Epithelial cell of prostate (primary cell): ENCODE measurements around the gene SCUBE2.

Experiments used
- DNase-seq: peaks from one replicate; pipeline ENCODE4 v3.0.0-alpha.2; 2011; ENCODE audit warnings: low read depth, low spot score
- H3K27ac ChIP-seq: fragments of 450-650 bp; 2 replicates; pipeline ENCODE4 v1.5.1; 2017; ENCODE audit warnings: mild to moderate bottlenecking

SCUBE2 gene

DNA sequence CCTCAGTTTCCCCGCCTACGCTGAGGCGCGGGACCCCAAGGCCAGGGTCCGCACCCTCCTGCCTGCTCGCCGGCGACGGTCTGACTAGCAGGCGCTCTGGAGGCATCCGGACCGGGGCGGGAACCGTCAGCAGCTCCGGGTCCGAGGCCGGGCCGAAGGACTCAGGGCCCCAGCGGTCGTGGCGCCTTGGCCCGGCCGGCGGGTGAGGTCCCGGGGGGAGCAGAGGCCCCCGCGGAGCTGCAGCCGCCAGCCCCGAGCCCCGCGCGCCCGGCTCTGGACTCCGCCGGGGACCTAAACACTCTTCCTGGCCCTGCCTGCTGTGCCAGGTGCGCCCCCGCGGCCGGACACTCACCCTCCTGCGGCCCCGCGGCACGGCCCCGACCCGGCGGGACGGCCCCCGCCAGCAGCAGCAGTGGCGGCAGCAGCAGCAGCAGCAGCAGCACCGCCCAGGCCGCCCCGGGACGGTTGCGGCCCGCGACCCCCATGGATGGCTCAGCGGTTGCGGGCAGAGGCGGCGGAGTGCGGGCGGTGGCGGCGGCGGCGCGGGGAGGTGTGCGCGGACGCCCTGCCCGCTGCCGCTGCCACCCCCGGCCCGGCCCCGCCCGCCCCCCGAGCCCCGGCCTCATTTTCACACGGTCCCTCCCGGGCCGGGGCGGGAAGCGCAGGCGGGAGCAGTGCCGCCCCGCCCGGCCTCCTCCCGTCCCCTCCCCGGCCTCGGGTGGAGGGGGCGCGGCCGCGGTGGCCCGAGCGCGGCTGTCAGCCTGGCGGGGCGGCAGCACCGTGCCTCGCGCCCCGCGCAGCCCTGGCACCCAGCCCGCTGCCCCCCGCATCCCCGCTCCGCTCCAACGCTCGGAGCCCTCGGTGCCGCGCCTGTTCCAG lies at the start of gene SCUBE2:
Gene SCUBE2 (minus strand): TSS at position 556 of the 879 bp plus-strand sequence. CDS start 71 bp downstream, at position 485.
- no peak within 1 kb of the TSS for H3K27ac ChIP-seq
- no peak for DNase-seq

DNA sequence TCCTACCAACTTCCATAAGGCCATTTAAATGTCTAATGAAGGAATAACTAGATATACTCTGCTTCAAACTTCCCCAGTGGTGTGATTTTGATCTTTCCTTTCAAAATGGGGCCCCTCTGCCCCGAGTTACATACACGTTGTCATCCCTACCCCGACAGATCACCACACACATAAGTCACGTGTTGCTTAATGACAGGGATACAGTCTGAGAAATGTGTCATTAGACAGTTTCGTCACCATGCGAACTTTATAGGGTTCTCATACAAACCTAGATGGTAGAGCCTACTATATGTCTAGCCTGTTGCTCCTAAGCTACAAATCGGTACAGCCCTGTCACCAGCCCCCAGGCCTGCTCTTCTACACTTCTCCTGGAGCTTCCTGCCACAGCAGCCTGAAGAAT lies 49.8 kb upstream of the SCUBE2 start:
- no peak for DNase-seq
- no peak overlapping the region for H3K27ac ChIP-seq

DNA sequence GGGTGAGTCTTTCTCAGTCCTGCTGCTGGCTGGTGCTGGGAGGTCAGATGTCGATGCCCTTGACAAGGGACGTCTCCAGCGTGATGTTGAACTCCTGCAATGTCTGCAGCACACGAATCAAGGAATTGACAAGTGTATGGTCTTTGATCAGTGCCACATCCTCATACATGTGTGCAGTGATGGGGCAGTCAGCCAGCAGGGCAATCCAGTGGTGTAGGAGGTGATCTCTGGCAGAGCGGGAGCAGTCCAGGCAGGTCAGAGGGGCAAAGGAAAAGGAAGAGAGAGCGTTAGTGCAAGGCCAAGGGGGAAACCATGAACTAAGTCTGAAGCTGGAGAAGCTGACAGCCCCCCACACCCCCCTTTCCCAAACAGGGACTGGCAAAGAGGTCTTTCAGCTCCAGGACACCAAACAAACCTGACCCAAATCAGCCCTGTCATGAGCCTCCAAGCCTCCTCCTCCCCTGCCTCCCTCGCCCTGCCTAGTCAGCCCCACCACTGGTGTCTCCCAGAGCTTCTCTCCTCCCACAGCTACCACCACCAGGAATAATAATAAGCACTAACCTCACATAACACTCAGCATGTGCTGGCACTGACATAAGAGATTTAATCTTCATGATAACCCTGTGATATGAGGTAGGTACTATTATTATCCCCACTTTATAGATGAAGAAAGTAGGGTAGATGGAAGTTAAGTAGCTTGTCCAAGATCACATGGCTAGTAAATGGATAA lies 48.4 kb upstream of the SCUBE2 start:
- no peak overlapping the region for H3K27ac ChIP-seq
- DNase-seq = no peak

DNA sequence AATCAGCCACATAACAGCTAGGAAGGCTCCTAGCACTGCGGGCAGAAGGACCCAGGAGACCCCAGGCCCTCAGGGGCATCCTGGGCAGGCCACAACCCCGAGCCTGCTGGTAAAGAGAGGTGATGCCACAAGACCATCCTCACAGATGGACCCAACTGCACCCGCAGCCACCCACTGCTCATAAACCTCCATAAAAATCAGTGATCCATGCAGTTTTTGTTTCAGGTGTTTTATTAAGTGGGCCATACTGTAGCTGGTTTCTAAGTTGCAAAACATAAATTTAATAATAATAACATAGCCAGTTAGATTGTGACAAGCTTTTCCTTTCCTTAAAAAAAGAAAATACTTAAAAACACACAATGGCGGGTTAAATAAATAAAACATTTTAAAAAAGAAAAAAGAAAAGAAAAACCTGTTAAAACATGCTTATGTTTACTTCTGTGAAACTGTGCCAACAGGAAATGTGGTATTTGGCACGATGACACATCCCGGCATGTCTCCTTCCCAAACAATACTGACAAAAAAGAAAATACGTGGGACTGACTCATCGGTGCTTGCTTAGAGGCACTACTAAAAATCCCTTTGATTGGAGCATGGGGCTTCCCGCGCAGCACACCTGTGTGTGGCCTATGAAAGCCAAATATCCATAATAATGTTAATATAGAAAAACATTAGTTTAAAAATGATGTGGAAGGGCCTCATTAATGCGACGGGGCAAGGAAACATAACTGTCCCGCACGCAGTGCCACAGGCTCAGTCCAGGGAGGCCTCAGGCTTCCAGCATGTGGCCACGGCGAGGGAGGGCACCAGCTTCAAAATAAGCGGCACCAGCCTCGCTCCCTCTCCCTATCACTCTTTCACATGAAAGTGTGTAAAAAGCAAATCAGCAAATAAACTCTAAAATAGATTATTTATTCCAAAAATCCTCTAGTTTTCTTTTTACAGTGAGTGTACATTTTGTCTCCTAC lies 47.5 kb upstream of the SCUBE2 start:
- DNase-seq = peak; percentile 92
- peak overlapping the region; percentile 34 for H3K27ac ChIP-seq

DNA sequence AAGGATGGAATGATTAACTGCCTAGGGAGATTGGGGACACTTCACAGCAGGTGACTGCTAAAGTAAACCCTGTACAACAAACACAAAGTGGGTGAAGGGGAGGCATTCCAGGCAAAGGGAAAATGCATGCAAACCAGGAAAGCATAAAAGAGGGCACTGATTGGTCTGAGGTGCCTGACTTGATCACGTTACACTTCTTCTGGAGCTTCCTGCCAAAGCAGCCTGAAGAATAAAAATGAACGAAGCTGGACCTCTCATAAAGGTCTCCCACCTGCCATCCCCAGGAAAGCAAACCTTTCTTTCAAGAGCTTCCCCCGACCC lies 46.7 kb upstream of the SCUBE2 start:
- no peak for DNase-seq
- peak overlapping the region; percentile 34 for H3K27ac ChIP-seq

DNA sequence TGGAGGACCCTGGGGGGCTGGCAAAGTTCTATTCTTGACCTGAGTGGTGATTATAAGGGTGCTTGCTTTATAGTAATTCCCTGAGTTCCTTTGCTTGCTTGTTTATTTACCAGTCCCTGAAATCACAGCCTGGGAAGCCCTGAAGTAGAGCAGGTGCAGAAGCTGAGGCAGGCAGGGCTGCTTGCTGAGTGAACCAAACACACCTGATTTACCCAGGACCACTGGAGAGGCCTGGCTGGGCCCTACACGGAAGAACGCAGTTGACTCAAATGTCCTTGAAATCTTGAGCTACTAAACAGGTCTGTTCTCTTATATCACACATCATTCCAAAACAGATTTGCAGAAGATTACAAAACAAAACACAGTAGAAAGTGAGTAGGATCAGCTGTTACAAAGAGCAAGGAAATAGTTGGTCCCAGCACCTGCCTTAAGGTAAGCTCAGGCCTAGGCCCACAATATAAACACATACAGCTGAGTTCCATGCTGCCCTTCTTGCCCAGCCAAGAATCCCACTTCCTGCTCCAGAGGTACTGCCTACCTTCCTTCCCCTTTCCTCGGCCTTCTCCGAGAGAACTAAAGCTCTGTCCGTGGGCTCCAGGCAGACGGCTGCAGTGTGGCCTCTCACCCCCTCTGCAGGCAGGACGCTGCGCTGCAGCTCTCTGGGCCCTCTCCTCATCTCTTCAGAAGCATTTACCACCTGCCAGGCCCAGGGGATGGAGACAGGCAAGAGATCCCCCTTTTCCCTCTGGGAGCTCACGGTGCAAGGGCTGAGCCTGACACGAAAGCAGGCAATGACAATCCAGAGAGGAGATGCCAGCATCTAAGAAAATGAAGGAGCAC lies 46.1 kb upstream of the SCUBE2 start:
- no peak overlapping the region for H3K27ac ChIP-seq
- DNase-seq = no peak

DNA sequence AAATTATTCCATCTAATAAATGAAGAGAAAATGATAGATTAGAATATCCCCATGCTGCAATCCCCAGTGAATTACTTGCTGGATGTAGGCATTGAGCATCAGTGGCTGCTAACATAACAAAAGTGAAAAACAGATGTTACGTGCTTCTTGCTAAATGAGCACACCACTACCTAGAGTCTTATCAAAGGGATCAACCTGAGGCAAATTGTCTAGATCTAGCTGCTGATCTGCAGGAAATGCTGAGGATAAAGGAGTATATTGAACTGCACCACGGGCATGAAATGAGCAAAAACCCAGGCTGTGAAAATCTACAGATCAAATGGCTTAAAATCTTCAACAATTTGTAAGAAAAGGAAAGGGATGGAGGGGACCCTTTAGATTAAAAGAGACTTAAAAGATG lies 45.3 kb upstream of the SCUBE2 start:
- no peak overlapping the region for H3K27ac ChIP-seq
- DNase-seq = no peak

DNA sequence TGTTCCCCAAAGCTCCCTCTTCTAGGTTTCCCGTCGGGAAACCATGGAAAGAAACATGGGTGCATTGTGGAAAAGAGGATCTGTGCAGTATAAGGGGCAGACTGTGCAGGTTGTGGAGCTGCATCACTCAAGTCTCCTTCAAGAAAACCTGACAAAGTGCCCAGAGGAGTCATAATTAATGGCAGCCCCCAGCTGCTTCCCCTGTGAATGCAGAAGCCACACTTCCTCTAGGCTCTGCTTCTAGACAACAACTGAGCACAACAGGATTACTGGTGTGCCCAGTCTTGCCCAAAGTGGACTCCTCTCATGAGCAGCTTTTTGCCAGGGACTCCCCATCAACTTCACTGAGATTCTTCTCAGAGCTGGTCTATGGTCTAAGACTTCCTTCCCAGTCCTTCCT lies 42.6 kb upstream of the SCUBE2 start:
- no peak for DNase-seq
- H3K27ac ChIP-seq = no peak overlapping the region

DNA sequence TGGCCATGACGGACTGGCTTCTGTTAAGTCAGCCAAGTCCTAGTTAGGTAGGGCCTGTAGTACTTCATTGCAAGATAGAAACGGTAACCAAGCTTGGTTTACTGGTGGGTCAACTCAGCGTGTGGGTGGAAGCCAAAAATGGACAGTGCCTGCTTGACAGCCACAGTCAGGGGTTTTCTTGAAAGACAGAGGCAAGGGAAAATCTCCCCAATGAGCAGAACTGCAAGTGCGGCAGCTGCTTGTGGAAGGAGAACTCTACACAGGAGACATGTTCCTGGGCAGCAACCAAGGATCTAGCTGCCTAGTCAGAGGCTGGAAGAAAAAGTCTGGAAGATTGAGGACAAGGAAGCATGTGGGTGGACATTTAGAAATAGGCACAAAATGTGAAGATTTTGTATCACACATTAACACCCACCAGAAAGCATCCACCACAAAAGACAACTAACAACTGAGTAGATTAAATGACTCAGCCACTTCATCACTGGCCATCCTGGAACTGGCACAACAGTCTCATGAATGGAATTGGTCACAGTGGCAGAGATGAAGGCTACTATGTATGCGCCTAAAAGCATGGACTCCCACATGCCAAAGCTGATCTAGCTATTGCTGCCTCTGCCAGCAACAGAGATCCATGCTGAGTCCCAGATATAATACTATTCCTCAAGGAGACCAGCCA lies 40.9 kb upstream of the SCUBE2 start:
- no peak for DNase-seq
- no peak overlapping the region for H3K27ac ChIP-seq

DNA sequence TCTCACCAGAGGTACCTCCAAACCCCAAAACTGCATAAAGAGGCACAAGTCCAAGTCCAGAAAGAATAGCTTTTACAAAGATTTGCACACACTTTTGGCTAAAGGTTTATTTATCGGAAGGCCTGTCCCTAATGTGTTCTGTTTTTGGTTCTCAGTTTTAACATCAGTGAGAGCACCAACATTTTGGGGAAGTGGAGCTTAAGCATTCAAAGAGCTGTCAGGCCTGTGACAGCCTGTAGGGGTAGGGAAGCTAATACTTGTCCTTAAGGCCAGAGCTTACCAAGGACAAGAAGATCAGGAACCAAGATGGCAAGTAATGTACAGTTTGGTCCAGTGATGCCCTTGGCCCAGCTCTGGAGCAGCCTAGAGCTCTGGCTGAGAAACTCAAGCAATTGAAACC lies 38.9 kb upstream of the SCUBE2 start:
- H3K27ac ChIP-seq = no peak overlapping the region
- no peak for DNase-seq

DNA sequence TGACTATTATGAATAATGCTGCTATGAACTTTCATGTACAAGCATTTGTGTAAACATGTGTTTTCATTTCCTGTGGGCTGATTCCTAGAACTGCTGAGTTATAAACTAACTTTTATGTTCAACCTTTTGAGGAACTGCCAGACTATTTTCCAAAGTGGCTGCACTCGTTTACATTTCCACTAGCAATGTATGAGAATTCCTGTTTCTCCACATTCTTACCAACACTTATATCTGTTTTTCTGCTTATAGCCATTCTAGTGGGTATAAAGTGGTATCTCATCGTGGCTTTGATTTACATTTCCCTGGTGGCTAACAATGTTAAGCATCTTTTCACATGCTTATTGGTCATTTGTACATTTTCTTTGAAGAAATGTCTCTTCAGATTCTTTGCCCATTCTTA lies 35.2 kb upstream of the SCUBE2 start:
- DNase-seq = no peak

DNA sequence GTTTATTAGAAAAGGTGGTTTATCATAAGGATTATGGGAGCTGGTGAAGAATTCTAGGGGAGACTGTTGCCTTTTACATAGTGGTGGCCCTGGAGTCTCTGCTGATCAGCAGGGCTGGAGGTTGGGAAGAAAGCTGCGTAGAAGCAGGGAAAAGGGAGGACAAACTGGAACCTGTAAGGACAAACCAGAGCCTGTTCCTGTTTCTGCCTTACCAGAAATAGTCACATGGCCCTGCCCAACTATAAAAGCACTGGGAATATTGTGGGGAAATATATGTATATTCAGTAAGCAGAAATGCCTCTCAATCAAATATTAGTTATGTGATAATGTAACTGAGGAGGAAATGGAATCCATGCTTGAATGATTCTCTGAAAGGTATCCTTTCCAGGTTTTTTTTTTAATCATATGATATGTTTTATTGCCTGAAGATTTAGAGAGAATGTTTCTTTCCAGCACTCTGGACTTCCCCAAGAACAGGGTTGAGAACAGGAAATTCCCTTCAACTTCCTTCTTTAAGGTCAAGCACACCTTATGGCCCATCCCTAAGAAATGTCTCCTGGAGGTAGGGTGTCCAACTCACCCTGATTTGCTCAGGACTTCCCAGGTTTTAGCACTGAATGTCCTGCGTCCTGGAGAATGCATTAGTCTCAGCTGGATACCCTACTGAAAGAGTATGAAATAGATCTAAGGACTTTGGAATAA lies 33.9 kb upstream of the SCUBE2 start:
- no peak overlapping the region for H3K27ac ChIP-seq
- no peak for DNase-seq

More for the DNA sequence above, 35.2 kb upstream of the SCUBE2 start:
- no peak overlapping the region for H3K27ac ChIP-seq

DNA sequence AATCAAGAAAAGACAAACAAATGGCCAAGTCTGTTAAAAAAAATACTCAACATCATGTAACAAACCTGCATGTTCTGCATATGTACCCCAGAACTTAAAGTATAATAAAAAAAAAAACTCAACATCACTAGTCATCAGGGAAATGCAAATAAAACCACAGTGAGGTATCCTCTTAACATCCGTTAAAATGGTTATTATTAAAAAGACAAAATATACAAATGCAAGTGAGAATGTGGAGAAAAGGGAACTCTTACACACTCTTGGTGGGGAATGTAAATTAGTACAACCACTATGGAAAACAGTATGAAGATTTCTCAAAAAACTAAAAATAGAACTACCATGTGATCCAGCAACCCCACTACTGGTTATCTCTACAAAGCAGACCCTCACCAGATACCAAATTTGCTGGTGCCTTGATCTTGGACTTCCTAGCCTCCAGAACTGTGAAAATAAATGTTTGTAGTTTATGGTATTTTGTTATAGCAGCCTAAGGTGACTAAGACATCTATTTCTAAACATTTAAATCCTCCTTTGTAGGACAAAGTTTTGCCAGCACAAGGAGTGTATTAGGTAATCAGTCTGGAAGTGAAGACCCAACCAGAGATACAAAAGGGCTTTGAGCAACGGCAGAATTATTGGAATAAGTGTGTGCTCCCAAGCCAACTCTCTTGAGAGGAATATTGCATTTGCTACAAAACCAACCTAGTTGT lies 32.4 kb upstream of the SCUBE2 start:
- no peak overlapping the region for H3K27ac ChIP-seq
- DNase-seq = no peak

DNA sequence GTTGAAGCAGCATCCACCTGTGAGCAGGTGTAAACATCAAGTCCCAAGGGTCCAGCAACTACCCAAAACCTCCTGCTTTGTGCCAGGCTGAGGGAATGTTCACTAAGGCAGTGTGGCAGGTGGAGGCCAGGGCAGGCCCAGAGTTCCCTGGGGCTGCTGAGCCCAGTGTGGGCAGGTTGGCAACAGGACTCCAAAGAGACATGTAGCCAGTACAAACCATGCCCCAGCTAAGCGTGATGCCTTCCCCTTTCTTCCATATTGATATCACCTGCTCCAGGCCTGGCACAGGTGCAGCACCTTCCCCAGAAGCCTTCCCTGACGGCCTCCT lies 30.0 kb upstream of the SCUBE2 start:
- no peak overlapping the region for H3K27ac ChIP-seq
- no peak for DNase-seq

DNA sequence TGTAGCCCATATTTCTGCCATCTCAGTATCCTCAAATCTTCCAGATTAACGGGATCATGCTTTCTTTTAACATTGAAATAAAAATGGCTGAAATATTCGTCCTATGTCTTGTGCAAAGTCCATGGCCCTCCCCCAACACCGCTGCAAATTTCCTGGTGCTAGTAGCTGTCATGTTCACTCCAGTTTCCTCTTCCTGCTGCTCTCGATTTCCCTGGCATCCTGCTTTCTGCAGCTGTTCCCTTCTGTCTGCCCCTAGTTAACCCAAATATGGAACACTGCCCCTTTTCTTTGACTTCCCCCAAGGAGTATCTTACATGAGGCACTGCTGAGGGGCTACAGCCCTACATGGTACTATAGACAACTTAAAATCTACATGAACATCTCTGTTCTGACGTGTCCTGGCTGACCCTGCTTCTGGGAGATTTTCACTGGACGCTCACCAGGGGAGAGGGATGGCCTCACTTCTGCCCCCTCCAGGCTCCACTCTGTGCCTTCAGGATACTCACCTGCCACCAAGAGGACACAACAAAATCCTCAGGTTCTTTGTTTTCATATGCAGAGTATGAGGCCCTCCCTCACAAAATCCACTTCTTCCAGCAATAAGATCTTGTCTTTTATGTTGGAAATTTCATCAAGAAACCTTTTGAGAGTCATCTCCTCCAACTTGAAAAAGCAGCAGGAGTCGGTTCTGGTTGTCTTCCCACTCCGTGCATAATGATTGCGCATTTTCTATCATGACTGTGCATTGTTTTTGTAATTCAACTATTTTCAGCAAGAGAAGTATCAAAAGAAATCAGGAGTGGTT lies 29.5 kb upstream of the SCUBE2 start:
- DNase-seq = no peak
- no peak overlapping the region for H3K27ac ChIP-seq

DNA sequence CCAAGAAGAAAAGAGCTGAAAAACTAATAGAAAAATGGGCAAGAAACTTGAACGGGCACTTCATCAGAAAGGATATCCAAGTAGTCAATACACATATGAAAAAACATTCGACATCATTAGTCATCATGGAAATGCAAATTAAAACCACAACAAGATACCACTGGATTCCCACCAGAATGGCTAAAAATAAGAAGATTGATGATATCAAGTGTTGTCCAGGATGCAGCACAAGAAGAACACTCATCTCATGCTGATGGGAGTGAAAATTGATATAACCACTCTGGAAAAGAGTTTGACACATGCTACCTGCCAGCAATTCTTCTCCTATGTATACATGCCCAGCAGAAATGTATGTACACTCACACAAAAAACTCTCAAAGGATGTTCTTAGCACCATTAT lies 26.9 kb upstream of the SCUBE2 start:
- H3K27ac ChIP-seq = no peak overlapping the region

DNA sequence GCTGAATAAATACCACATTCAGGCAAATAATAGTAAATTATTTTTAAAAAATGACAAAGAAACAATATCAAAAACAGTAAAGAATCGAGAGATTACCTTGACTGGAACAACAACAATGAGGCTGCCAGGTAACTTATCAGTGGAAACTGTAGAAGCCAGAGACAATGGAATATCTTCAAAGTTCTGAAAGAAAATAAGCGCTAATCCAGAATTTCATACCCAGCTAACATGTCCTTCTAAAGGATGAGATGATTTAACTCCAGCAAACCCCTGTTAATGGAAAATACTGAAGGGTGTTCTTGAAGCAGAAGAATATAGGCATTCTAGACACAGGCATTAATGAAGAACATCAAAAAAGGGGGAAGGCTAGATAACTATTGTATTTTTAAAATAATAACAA lies 20.7 kb upstream of the SCUBE2 start:
- no peak overlapping the region for H3K27ac ChIP-seq

More for the DNA sequence above, 26.9 kb upstream of the SCUBE2 start:
- no peak for DNase-seq

More for the DNA sequence above, 20.7 kb upstream of the SCUBE2 start:
- DNase-seq = no peak
